Epithelial cell of proximal tubule (primary cell): ENCODE results near the gene SLC6A6. TPM values are rescaled to one million over a fixed set of nuclear protein-coding genes. Genes with fewer than 3 reads are reported as not detected.

Experiments used
- DNase-seq: peaks from one replicate; pipeline ENCODE4 v3.0.0-alpha.2; 2011; ENCODE audit warnings: low read depth
- H3K4me3 ChIP-seq: 2 replicates; pipeline ENCODE4 v1.5.1; 2011; ENCODE audit warnings: low read depth, mild to moderate bottlenecking, low read length
- CTCF ChIP-seq: conservative IDR thresholded peaks from 2 replicates; pipeline ENCODE4 v1.5.1; 2012; ENCODE audit warnings: low read depth, mild to moderate bottlenecking, low read length
- total RNA-seq: library from RNA; depleted of rRNA; stranded (reverse); fragments of >200 nt; gene quantifications from 2 replicates; pipeline ENCODE4 v1.2.3, GENCODE V29; 2015

Gene SLC6A6
- total RNA-seq, 1 donor from 2014 or later = 27.9 TPM

GRCh38 chr3:14414846-14415464, 12.5 kb downstream of the SLC6A6 start:
- no peak for DNase-seq
- no peak for TF ChIP-seq CTCF
- no peak overlapping the region for H3K4me3 ChIP-seq

GRCh38 chr3:14415501-14415900, 13.1 kb downstream of the SLC6A6 start:
- H3K4me3 ChIP-seq = no peak overlapping the region
- no peak for TF ChIP-seq CTCF
- no peak for DNase-seq

- no peak for DNase-seq
- H3K4me3 ChIP-seq = no peak overlapping the region
- TF ChIP-seq CTCF = no peak
Measured at GRCh38 chr3:14416453-14416852, 14.0 kb downstream of the SLC6A6 start.

GRCh38 chr3:14418296-14419250, 16.2 kb downstream of the SLC6A6 start:
- no peak for TF ChIP-seq CTCF
- no peak for DNase-seq
- no peak overlapping the region for H3K4me3 ChIP-seq

- TF ChIP-seq CTCF = no peak
- H3K4me3 ChIP-seq = no peak overlapping the region
- DNase-seq = no peak
Measured at GRCh38 chr3:14422016-14422963, 19.9 kb downstream of the SLC6A6 start.

- no peak overlapping the region for H3K4me3 ChIP-seq
- peak; percentile 65 for DNase-seq
- peak; percentile 23 for TF ChIP-seq CTCF
Measured at GRCh38 chr3:14423197-14423743, 20.9 kb downstream of the SLC6A6 start.
